Mesothelial cell of epicardium (in vitro differentiated cells): ENCODE data around the gene DKK2. TPM values are rescaled to one million over a fixed set of nuclear protein-coding genes. Genes with fewer than 3 reads are reported as not detected.

ENCODE experiments used
- DNase-seq, 2 experiments: peaks; one replicate each; pipeline ENCODE4 v3.0.0; 2021; ENCODE audit warnings: low spot score in 2 of 2; ENCODE audit not compliant: unreplicated experiment in 2 of 2
- H3K27ac Mint-ChIP-seq: 2 replicates; pipeline ENCODE4 v1.8.0; 2021; ENCODE audit warnings: mixed read lengths
- H3K27me3 Mint-ChIP-seq: 2 replicates; pipeline ENCODE4 v1.8.0; 2021; ENCODE audit warnings: low read depth, mixed read lengths
- H3K36me3 Mint-ChIP-seq: 2 replicates; pipeline ENCODE4 v1.8.0; 2021; ENCODE audit warnings: mixed read lengths
- H3K4me1 Mint-ChIP-seq: 2 replicates; pipeline ENCODE4 v1.8.0; 2021; ENCODE audit warnings: mixed read lengths
- H3K4me3 Mint-ChIP-seq: 2 replicates; pipeline ENCODE4 v1.8.0; 2021; ENCODE audit warnings: mild to moderate bottlenecking, moderate library complexity, mixed read lengths
- H3K9me3 Mint-ChIP-seq: 2 replicates; pipeline ENCODE4 v1.8.0; 2021; ENCODE audit warnings: mixed read lengths
- total RNA-seq: library from RNA; stranded (reverse); gene quantifications from 3 replicates; pipeline ENCODE4 v1.2.1, GENCODE V29; 2021
- TF ChIP-seq, protein P1 (sequence below): fragments of 200-600 bp; sonication (generic); IDR thresholded peaks from one replicate; pipeline ENCODE4 v1.5.0; 2021; ENCODE audit warnings: antibody characterized with exemption; ENCODE audit not compliant: unreplicated experiment

Gene DKK2
- total RNA-seq, 1 donor from 2014 or later, result 25.3 TPM

DNA sequence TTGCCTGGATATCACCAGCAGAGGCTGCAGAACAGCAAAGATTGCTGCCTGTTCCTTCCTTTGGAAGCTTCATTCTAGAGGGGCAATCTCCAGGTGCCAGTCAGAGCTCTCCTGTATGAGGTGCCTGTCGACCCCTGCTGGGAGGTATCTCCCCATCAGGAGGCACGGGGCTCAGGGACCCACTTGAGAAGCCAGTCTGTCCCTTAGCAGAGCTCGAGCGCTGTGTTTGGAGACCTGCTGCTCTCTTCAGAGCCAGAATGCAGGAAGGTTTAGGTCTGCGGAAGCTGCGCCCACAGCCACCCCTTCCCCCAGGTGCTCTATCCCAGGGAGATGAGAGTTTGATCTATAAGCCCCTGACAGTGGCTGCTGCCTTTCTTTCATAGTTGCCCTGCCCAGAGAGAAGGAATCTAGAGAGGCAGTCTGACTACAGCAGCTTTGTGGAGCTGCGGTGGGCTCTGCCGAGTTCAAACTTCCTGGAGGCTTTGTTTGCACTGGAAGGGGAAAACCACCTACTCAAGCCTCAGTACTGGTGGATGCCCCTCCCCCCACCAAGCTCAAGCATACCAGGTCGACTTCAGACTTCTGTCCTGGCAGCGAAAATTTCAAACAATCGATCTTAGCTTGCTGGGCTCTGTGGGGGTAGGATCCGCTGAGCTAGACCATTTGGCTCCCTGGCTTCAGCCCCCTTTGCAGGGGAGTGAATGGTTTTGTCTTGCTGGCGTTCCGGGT is 57.9 kb downstream of the DKK2 start:
- H3K4me1 Mint-ChIP-seq, result no peaks in the 10 kb centered on the region
- H3K36me3 Mint-ChIP-seq, result peaks cover 7% of the 10 kb centered on the region
- no peak overlapping the region for H3K27ac Mint-ChIP-seq
- peaks cover 22% of the 10 kb centered on the region for H3K9me3 Mint-ChIP-seq
- TF ChIP-seq, protein P1, sequence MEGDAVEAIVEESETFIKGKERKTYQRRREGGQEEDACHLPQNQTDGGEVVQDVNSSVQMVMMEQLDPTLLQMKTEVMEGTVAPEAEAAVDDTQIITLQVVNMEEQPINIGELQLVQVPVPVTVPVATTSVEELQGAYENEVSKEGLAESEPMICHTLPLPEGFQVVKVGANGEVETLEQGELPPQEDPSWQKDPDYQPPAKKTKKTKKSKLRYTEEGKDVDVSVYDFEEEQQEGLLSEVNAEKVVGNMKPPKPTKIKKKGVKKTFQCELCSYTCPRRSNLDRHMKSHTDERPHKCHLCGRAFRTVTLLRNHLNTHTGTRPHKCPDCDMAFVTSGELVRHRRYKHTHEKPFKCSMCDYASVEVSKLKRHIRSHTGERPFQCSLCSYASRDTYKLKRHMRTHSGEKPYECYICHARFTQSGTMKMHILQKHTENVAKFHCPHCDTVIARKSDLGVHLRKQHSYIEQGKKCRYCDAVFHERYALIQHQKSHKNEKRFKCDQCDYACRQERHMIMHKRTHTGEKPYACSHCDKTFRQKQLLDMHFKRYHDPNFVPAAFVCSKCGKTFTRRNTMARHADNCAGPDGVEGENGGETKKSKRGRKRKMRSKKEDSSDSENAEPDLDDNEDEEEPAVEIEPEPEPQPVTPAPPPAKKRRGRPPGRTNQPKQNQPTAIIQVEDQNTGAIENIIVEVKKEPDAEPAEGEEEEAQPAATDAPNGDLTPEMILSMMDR, result no peak
- no peak for DNase-seq
- H3K4me3 Mint-ChIP-seq, result no peak overlapping the region
- H3K27me3 Mint-ChIP-seq, result peaks cover 1% of the 10 kb centered on the region

DNA sequence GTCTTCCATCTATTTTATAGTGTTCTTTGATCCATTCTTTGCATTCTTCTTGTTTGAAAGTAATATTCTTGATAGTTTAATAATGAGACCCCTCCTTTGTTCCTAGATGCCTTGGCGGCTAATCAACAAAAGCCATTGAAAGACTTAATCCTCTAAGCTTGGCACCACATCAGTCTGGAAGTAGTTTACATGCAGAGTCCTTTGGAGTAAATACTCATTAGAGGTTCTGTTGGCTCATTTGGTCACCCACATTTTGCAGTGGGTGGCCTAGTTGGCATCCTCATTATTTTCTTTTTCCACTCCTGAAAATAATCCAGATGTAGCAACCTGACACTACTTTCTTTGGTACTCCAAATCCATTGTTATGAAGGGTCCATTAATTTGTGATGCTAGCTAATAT is 64.5 kb downstream of the DKK2 start:
- H3K4me3 Mint-ChIP-seq, result no peak overlapping the region
- no peak overlapping the region for H3K27ac Mint-ChIP-seq
- H3K9me3 Mint-ChIP-seq, result peaks cover 19% of the 10 kb centered on the region
- no peak for DNase-seq
- TF ChIP-seq, protein P1, result no peak
- no peaks in the 10 kb centered on the region for H3K36me3 Mint-ChIP-seq
- peaks cover 10% of the 10 kb centered on the region for H3K27me3 Mint-ChIP-seq
- H3K4me1 Mint-ChIP-seq, result no peaks in the 10 kb centered on the region

DNA sequence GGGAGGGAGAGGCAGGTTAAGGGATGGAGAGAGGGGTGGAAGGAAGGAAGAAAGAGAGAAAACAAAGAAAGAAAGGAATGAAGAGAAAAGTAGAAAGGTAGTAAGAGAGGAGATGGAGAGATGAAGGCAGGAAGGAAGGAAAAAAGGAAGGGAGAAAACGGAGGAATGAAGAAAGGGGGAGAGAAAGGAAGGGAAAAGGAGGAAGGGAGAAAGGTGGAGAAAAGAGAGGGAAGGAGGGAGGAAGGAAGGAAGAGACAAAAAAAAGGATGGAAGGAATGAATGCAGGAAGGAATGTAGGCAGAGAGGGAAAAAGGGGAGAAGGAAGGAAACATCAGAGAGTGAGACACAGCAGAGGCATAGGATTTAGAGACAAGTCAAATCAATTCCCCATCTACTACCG is 68.2 kb downstream of the DKK2 start:
- H3K27me3 Mint-ChIP-seq, result peaks cover 9% of the 10 kb centered on the region
- no peaks in the 10 kb centered on the region for H3K4me1 Mint-ChIP-seq
- DNase-seq, result no peak
- TF ChIP-seq, protein P1, result no peak
- peaks cover 4% of the 10 kb centered on the region for H3K9me3 Mint-ChIP-seq
- no peak overlapping the region for H3K27ac Mint-ChIP-seq
- H3K4me3 Mint-ChIP-seq, result no peak overlapping the region
- H3K36me3 Mint-ChIP-seq, result no peaks in the 10 kb centered on the region

DNA sequence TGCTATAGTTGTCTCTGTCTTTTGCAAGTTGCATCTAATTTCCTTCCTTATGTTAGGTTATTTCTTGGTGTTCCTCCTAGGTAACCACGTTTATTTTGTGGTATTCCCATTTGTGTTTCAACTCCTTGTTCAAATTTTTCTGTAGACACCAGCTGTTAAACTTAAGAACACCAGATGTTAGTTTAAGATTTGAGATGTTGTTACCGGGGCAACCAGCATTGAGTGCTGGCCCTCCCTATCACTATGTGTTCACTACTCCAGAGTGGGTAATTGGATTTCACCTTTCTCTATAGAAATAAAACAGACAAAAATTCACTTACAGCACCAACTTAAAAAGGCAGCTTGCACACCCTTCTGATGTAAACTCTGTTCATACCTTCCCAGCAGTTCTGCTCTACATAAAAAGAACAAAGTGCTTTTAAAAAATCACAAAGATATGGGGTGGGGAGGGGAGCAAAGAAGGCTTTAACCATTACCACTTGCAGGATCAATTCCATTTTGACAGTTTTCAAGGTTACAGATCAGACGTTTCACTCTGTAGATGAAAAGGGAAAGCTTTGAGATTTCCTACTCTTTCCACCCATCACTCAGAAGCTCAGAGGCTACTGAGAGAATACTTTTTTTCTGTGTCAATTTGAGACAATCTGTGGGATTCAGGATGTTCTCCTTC is 82.9 kb downstream of the DKK2 start:
- H3K4me1 Mint-ChIP-seq, result no peaks in the 10 kb centered on the region

DNA sequence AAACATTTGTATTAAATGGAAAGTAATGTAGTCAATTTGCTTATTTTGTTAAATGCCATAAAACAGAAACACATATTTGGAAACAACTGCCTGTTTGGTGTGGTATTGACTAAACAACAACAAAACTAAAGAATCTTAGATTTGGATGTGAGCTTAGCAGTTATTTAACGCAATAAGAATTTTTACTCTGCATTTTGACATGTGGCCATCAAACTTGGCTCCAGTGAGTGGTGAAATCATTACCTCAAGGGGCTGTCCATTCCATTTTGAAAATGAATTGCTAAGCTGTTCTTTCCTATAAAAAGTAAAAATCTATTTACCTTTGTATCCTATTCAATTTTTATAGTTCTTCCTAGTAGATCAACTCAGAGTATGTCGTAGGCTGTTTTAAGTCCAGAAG is 84.2 kb downstream of the DKK2 start:
- H3K4me3 Mint-ChIP-seq, result no peak overlapping the region
- no peak for DNase-seq
- H3K9me3 Mint-ChIP-seq, result no peaks in the 10 kb centered on the region
- TF ChIP-seq, protein P1, result no peak
- H3K27me3 Mint-ChIP-seq, result peaks cover 5% of the 10 kb centered on the region
- H3K36me3 Mint-ChIP-seq, result peaks cover 2% of the 10 kb centered on the region
- no peak overlapping the region for H3K27ac Mint-ChIP-seq
- no peaks in the 10 kb centered on the region for H3K4me1 Mint-ChIP-seq

More for the DNA sequence above, 82.9 kb downstream of the DKK2 start:
- TF ChIP-seq, protein P1, result no peak
- Mint-ChIP-seq H3K4me3 (no peak overlapping the region), H3K27ac (no peak overlapping the region), H3K9me3 (no peaks in the 10 kb centered on the region), H3K27me3 (peaks cover 5% of the 10 kb centered on the region), H3K36me3 (peaks cover 2% of the 10 kb centered on the region)
- DNase-seq, result no peak
